ENCODE results near the gene TPPP2. TPM values are rescaled to one million over a fixed set of nuclear protein-coding genes. Genes with fewer than 3 reads are reported as not detected.
"Not testable (repeated sequence)": the region's sequence is repeated elsewhere in the genome, so short reads cannot be mapped to it uniquely, and the experiment has no call there.

The TPPP2 gene
- total and polyA plus RNA-seq, 8 donors: 0.20 to 0.50 (median 0.22) TPM; not detected in 3

GRCh38 chr14:21037156-21037555 is 7.1 kb downstream of the TPPP2 start:
- Histone ChIP-seq H3K9me3 (no peaks in the 10 kb centered on the region), H3K36me3 (no peaks in the 10 kb centered on the region), H3K27ac (no peak overlapping the region), H3K4me1 (peaks cover 14 to 24% of the 10 kb centered on the region in 2 donors), H3K4me3 (no peak overlapping the region), H3K27me3 (no peaks in the 10 kb centered on the region)
- no peak for DNase-seq
- no peak for TF ChIP-seq CTCF (IDR thresholded peaks at IDR 0.05)
- no peak for ATAC-seq
- intact Hi-C loops (cut with DNase I): no loop called here

GRCh38 chr14:21038441-21039422 is 8.7 kb downstream of the TPPP2 start:
- Histone ChIP-seq H3K27ac (peak overlapping the region; percentile 60 to 69), H3K27me3 (peaks cover 0 to 5% of the 10 kb centered on the region in 2 donors), H3K4me3 (no peak overlapping the region), H3K36me3 (no peaks in the 10 kb centered on the region), H3K4me1 (peaks cover 19 to 25% of the 10 kb centered on the region in 2 donors), H3K9me3 (no peaks in the 10 kb centered on the region)
- intact Hi-C loops (cut with DNase I): no loop called here
- no peak for TF ChIP-seq CTCF (IDR thresholded peaks at IDR 0.05)
- DNase-seq (peak; percentile 59 to 95 (median 81)), ATAC-seq (peak; percentile 89)

GRCh38 chr14:21039585-21040369 is 9.8 kb downstream of the TPPP2 start:
- peak; percentile 71 for ATAC-seq
- Histone ChIP-seq H3K4me3 (no peak overlapping the region), H3K9me3 (no peaks in the 10 kb centered on the region), H3K36me3 (no peaks in the 10 kb centered on the region), H3K27me3 (peaks cover 0 to 5% of the 10 kb centered on the region in 2 donors), H3K27ac (peak overlapping the region; percentile 60 to 69), H3K4me1 (peaks cover 24 to 31% of the 10 kb centered on the region in 2 donors)
- TF ChIP-seq CTCF (IDR thresholded peaks at IDR 0.05): peak; percentile 42 to 46
- intact Hi-C loops (cut with DNase I): loop anchor here in 1 of 2 donors (2.0 kb wide), 1 partner anchor 25 kb away; no protein-coding TSS in a partner anchor
- DNase-seq: peak in 2 of 4 donors; percentile 59 to 81

GRCh38 chr14:21040370-21040925 is 10.4 kb downstream of the TPPP2 start:
- ATAC-seq (no peak), DNase-seq (no peak)
- Histone ChIP-seq H3K27me3 (peaks cover 0 to 5% of the 10 kb centered on the region in 2 donors), H3K36me3 (no peaks in the 10 kb centered on the region), H3K4me1 (peaks cover 24 to 31% of the 10 kb centered on the region in 2 donors), H3K27ac (no peak overlapping the region), H3K4me3 (no peak overlapping the region), H3K9me3 (no peaks in the 10 kb centered on the region)
- peak in 1 of 2 donors; percentile 6 for TF ChIP-seq CTCF (IDR thresholded peaks at IDR 0.05)
- intact Hi-C loops (cut with DNase I): loop anchor here in 1 of 2 donors (2.0 kb wide), 1 partner anchor 26 kb away; no protein-coding TSS in a partner anchor

- not testable (repeated sequence) for H3K27me3 ChIP-seq, H3K4me3 ChIP-seq, DNase-seq, H3K27ac ChIP-seq, H3K36me3 ChIP-seq, H3K9me3 ChIP-seq, ATAC-seq
- H3K4me1 ChIP-seq: peaks cover 24 to 31% of the 10 kb centered on the region in 2 donors
- intact Hi-C loops (cut with DNase I): loop anchor here in 1 of 2 donors (2.0 kb wide), 1 partner anchor 26 kb away; no protein-coding TSS in a partner anchor
Observed at GRCh38 chr14:21040941-21041340, 10.9 kb downstream of the TPPP2 start.
